Osteocyte (in vitro differentiated cells): ENCODE data around the gene PTK7. TPM values are rescaled to one million over a fixed set of nuclear protein-coding genes. Genes with fewer than 3 reads are reported as not detected.
A peak's percentile ranks its signal among the peaks of the same experiment; 100 is the strongest.

Experiments
- DNase-seq: peaks from one replicate; pipeline ENCODE4 v3.0.0; 2021; ENCODE audit warnings: mixed read lengths; ENCODE audit not compliant: unreplicated experiment; ENCODE audit errors: extremely low spot score
- H3K27ac Mint-ChIP-seq: one replicate; pipeline ENCODE4 v1.8.0; 2021; ENCODE audit warnings: mild to moderate bottlenecking, mixed read lengths; ENCODE audit not compliant: unreplicated experiment
- H3K27me3 Mint-ChIP-seq: one replicate; pipeline ENCODE4 v1.8.0; 2021; ENCODE audit warnings: mixed read lengths; ENCODE audit not compliant: unreplicated experiment
- H3K36me3 Mint-ChIP-seq: one replicate; pipeline ENCODE4 v1.8.0; 2021; ENCODE audit warnings: mixed read lengths; ENCODE audit not compliant: unreplicated experiment
- H3K4me1 Mint-ChIP-seq: one replicate; pipeline ENCODE4 v1.8.0; 2021; ENCODE audit warnings: mixed read lengths; ENCODE audit not compliant: unreplicated experiment
- H3K4me3 Mint-ChIP-seq: one replicate; pipeline ENCODE4 v1.8.0; 2021; ENCODE audit warnings: mild to moderate bottlenecking, moderate library complexity, mixed read lengths; ENCODE audit not compliant: unreplicated experiment
- H3K9me3 Mint-ChIP-seq: one replicate; pipeline ENCODE4 v1.8.0; 2021; ENCODE audit warnings: mixed read lengths; ENCODE audit not compliant: unreplicated experiment
- CTCF ChIP-seq: fragments of 200-600 bp; sonication (generic); IDR thresholded peaks from 2 replicates; pipeline ENCODE4 v1.5.0; 2021; ENCODE audit warnings: antibody characterized with exemption, mild to moderate bottlenecking, moderate library complexity
- total RNA-seq: library from RNA; stranded (reverse); gene quantifications from 2 replicates; pipeline ENCODE4 v1.2.1, GENCODE V29; 2021

PTK7 gene
- total RNA-seq, 1 donor from 2014 or later: 183 TPM

- DNase-seq: no peak
- no peaks in the 10 kb centered on the region for H3K9me3 Mint-ChIP-seq
- no peak for TF ChIP-seq CTCF
- peaks cover 62% of the 10 kb centered on the region for H3K4me1 Mint-ChIP-seq
- H3K27ac Mint-ChIP-seq: peak overlapping the region; percentile 54
- H3K4me3 Mint-ChIP-seq: no peak overlapping the region
- H3K27me3 Mint-ChIP-seq: no peaks in the 10 kb centered on the region
- H3K36me3 Mint-ChIP-seq: peaks cover 4% of the 10 kb centered on the region
Measured at GRCh38 chr6:43119482-43119881, 43.4 kb downstream of the PTK7 start.

GRCh38 chr6:43120101-43120763 lies 44.1 kb downstream of the PTK7 start:
- H3K4me1 Mint-ChIP-seq: peaks cover 66% of the 10 kb centered on the region
- H3K27ac Mint-ChIP-seq: peak overlapping the region; percentile 93
- H3K27me3 Mint-ChIP-seq: no peaks in the 10 kb centered on the region
- TF ChIP-seq CTCF: no peak
- peaks cover 4% of the 10 kb centered on the region for H3K36me3 Mint-ChIP-seq
- DNase-seq: no peak
- H3K4me3 Mint-ChIP-seq: no peak overlapping the region
- H3K9me3 Mint-ChIP-seq: no peaks in the 10 kb centered on the region

- H3K27ac Mint-ChIP-seq: peak overlapping the region; percentile 93
- DNase-seq: peak; percentile 93
- no peak for TF ChIP-seq CTCF
- H3K9me3 Mint-ChIP-seq: no peaks in the 10 kb centered on the region
- peaks cover 72% of the 10 kb centered on the region for H3K4me1 Mint-ChIP-seq
- H3K27me3 Mint-ChIP-seq: no peaks in the 10 kb centered on the region
- peak overlapping the region; percentile 17 for H3K4me3 Mint-ChIP-seq
- peaks cover 4% of the 10 kb centered on the region for H3K36me3 Mint-ChIP-seq
Measured at GRCh38 chr6:43120944-43121913, 45.1 kb downstream of the PTK7 start.

- Mint-ChIP-seq H3K4me1 (peaks cover 75% of the 10 kb centered on the region), H3K9me3 (no peaks in the 10 kb centered on the region), H3K27me3 (no peaks in the 10 kb centered on the region), H3K27ac (peak overlapping the region; percentile 93), H3K4me3 (no peak overlapping the region), H3K36me3 (peaks cover 3% of the 10 kb centered on the region)
- TF ChIP-seq CTCF: no peak
- no peak for DNase-seq
Measured at GRCh38 chr6:43122146-43122545, 46.0 kb downstream of the PTK7 start.
